Stimulated activated naive CD4-positive, alpha-beta T cell (primary cell): ENCODE measurements around the gene CCDC127.

ENCODE experiments used
- DNase-seq, 6 experiments: peaks; one replicate each; lab custom pipeline; 2025; lab: John Stamatoyannopoulos, UW

CCDC127 gene

DNA sequence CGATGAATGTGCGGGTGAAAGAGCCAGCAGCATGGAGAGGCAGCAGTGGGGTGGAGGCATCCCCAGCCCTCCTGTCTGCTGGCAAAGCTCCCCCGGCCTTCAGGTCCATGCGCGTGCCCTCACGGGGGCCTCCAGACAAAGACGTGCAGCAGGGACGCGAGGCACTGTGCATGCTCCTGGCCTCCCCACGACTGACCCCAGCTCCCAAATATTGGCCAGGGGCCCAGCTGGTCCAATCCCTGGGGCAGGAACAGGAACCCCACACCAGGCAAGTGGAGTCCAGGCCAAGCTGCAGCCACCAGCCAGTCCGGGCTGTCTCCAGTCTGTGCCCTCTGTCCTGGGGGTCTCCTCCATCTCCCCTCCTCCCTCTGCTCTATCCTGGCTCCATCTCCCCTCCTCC, 60.2 kb downstream of the CCDC127 start:
- no peak for DNase-seq

DNA sequence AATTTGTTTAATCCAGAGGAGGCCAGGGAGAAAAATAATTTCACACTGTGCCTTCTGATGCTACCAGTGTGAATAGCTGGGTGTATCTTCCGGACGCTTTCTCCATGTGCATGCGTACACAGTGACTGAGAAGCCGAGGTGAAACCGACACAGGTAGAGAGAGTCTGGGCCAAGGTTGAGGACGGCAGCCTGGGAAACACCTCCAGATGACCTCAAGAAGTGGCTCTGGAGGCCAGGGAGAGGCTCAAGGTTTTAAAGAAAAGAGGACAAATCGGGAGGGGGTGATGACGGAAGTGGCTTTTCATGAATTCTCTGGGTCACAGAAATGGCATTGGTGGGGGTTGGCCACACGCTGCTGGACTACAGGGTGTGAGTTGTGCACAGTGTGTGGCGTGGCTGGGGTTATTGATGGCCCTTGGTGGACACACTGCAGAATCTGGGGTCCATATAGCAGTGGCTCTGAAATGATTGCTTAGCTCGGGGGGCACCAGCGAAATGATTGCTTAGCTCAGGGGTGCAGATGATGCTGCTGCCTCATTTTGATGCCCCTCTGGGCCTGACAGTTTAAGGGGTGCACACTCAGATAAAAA, 60.7 kb downstream of the CCDC127 start:
- DNase-seq, result no peak

DNA sequence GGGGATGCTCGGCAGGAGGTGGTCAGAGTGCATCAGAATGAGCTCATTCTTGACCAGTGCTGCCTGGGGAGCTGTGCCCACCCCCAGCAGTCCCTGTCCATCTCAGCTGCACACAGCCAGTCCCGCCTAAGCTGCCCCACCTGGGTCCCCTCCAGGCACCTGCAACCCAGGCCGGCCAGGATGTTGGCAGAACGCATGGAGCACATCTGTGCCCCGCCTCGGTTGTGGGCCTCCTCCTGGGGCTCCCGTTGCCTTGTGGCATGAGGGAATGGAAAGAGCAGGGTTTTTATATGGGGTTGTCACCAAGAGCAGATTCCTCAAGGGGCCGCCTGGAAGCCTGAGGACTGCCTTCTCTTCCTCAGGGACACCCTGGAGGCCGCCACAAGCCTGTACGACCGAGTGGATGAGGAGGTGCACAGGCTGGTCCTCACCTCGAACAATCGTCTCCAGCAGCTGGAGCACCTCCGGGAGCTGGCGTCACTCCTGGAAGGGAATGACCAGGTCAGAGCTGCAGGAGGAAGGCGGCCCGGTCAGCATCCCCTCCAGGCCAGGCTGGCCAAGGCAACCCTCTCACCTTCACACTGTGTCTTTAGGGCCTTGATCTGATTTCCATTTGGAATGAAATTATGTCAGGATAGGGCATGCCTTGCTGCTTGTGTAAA, 61.4 kb downstream of the CCDC127 start:
- DNase-seq, result no peak

DNA sequence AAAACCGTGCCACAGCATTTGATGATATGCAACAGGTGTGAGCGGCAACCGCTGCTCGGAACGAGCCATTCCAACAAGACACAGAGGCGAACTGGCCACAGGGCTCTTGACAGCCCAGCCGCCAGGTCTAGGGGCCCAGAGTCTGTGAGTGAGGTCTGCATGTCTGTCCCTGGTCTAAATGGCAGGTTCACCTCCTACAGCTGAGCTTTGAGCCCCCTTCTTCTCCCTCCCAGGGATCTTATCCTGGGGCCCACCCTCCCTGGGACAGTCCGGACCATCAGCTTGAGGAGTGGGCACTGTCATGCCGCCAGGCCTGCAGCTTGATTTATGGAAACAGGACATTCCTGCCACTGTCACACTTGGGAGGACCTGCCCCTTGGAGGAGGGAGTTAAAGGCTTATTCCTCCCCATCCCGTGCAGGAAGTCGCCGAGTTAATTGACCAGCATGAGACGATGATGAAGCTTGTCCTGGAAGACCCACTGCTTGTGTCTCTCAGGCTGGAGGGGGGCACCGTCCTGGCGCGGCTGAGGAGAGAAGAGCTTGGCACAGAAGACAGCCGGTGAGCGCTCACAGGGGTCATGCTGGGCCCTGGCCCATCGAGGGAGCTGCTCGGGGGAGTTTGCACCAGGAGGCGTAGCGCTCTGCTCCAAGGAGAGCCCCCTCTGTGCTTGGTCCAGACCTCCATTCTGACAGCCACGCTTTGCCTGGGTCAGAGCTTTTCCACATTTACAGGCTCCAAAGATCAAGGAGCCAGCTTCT, 62.1 kb downstream of the CCDC127 start:
- DNase-seq, result no peak

DNA sequence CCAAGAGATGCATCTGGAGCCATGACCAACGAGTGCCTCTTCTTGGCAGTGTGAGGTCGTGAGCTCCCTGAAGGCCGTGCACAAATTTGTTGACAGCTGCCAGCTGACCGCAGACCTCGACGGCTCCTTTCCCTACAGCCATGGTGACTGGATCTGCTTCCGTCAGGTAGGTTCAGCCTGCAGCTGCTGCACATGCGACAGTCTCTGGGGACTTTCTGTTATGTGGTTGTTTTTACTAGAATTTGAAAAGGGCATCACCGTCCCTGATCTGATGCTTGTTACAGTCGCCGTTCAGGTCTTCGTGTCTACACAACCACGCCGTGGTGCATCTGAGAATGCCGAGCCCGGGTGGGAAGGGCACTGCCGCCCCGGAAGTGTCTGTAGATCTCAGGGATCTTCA, 63.1 kb downstream of the CCDC127 start:
- no peak for DNase-seq

- DNase-seq, result no peak
Observed at GRCh38 chr5:154236-154635, 63.7 kb downstream of the CCDC127 start.

DNA sequence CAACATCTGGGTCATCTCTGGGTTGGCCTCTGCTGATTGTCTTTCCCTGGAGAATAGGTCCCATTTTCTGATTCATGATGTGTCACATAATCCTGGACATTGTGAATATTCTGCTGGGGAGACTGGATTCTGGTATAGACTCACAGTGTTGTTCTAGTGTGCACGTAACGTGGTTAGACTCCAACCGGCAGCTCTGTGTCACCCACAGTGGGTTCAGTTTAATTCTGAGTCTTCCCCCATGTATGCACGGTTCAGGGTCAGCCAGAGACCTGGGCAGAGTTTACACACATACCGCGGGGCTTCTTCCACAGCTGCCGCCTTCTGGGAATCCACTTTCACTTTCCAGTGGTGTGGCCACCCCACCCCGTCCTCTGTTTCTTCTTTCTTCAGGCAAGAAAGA, 64.7 kb downstream of the CCDC127 start:
- no peak for DNase-seq

DNA sequence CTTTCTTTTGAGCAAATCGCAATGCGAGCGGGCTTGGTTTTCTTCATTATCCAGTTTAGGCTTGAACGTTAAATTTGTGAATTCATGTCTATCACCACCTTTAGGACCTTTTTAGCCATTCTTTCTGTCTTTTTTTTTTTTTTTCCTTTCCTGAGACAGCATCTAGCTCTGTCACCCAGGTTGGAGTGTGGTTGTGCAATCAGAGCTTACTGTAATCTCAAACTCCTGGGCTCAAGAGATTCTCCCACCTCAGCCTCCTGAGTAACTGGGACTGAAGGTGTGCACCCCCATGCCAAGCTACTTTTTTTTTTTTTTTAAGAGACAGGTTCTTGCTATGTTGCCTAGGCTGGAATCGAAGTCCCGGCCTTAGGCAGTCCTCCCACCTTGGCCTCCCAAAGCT, 65.9 kb downstream of the CCDC127 start:
- no peak for DNase-seq

DNA sequence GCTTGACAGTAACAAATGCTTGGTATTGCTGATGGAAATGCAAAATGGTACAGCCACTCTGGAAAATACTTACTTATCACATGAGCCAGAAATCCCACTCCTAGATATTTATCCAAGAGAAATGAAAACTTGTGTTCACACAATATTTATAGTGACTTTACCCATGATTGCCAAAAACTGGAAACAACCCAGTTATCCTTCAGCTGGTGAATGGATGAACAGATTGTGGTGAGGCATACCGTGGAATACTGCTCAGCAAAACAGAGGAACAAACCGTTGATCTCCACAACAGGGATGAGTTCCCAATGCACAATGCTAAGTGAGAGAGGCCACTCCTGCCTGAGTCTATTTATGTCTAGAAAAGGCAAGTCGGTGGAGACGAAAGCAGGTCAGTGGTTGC, 67.2 kb downstream of the CCDC127 start:
- DNase-seq, result no peak

- no peak for DNase-seq
Observed at GRCh38 chr5:149745-150485, 68.0 kb downstream of the CCDC127 start.

- DNase-seq, result no peak
Observed at GRCh38 chr5:147751-148150, 70.2 kb downstream of the CCDC127 start.
